Measurements from ENCODE around the gene KRT77.

- no peak for TF ChIP-seq ZFP3 (CRISPR knock-in tag; IDR thresholded peaks at IDR 0.05)
- TF ChIP-seq ZNF565 (CRISPR knock-in tag; conservative IDR thresholded peaks at IDR 0.05; ENCODE audit: low read depth), result no peak
- no peak for TF ChIP-seq CSDC2 (CRISPR knock-in tag; IDR thresholded peaks at IDR 0.05)
- no peak for TF ChIP-seq PPARA (CRISPR knock-in tag; IDR thresholded peaks at IDR 0.05; ENCODE audit: borderline replicate concordance)
- no peak for TF ChIP-seq ESRRG (CRISPR knock-in tag; IDR thresholded peaks at IDR 0.05)
- TF ChIP-seq, protein P1, sequence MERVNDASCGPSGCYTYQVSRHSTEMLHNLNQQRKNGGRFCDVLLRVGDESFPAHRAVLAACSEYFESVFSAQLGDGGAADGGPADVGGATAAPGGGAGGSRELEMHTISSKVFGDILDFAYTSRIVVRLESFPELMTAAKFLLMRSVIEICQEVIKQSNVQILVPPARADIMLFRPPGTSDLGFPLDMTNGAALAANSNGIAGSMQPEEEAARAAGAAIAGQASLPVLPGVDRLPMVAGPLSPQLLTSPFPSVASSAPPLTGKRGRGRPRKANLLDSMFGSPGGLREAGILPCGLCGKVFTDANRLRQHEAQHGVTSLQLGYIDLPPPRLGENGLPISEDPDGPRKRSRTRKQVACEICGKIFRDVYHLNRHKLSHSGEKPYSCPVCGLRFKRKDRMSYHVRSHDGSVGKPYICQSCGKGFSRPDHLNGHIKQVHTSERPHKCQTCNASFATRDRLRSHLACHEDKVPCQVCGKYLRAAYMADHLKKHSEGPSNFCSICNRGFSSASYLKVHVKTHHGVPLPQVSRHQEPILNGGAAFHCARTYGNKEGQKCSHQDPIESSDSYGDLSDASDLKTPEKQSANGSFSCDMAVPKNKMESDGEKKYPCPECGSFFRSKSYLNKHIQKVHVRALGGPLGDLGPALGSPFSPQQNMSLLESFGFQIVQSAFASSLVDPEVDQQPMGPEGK (CRISPR knock-in tag; IDR thresholded peaks at IDR 0.05; ENCODE audit: borderline replicate concordance), result no peak
- no peak for TF ChIP-seq POU6F1 (CRISPR knock-in tag; IDR thresholded peaks at IDR 0.05; ENCODE audit: borderline replicate concordance, low read depth)
- no peak for TF ChIP-seq ZNF70 (CRISPR knock-in tag; IDR thresholded peaks at IDR 0.05)
- no peak for TF ChIP-seq CREB5 (CRISPR knock-in tag; IDR thresholded peaks at IDR 0.05; ENCODE audit: low read depth)
- TF ChIP-seq, protein P2, sequence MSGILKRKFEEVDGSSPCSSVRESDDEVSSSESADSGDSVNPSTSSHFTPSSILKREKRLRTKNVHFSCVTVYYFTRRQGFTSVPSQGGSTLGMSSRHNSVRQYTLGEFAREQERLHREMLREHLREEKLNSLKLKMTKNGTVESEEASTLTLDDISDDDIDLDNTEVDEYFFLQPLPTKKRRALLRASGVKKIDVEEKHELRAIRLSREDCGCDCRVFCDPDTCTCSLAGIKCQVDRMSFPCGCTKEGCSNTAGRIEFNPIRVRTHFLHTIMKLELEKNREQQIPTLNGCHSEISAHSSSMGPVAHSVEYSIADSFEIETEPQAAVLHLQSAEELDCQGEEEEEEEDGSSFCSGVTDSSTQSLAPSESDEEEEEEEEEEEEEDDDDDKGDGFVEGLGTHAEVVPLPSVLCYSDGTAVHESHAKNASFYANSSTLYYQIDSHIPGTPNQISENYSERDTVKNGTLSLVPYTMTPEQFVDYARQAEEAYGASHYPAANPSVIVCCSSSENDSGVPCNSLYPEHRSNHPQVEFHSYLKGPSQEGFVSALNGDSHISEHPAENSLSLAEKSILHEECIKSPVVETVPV (CRISPR knock-in tag; IDR thresholded peaks at IDR 0.05), result no peak
- TF ChIP-seq ZFP30 (CRISPR knock-in tag; IDR thresholded peaks at IDR 0.05), result no peak
- TF ChIP-seq OSR1 (CRISPR knock-in tag; IDR thresholded peaks at IDR 0.05), result no peak
Observed at GRCh38 chr12:52691841-52692150, 11.5 kb downstream of the KRT77 start.

Measured in SK-N-SH treated with all-trans-retinoic acid at 6 μM for 48 hours (cell line).